ENCODE measurements around the gene HLA-DPB1.

HLA-DPB1 gene

DNA sequence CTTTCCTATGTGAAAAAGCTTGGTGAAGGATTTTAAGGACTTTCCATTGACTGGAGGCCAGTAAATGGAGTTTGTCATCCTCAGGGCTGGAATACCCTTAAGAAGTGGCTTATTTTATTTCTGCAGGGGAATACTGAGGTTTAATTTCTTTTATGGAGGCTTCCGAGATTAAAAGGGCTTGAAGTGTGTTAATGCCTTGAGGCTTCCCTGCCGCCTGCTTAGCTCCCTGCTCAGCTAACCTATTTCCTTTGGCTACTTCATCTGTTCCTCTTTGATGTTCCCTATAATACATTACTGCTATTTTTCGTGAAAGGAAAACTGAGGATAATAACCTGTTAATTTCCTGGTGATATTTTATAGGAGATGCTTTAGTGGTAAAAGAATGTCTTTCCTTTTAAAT, 44.2 kb downstream of the HLA-DPB1 start:
- in situ Hi-C loops (cut with HindIII; ENCODE audit: low pct_ligation_motif_present, low pct_unique_long_range_greater_than_20kb, low sequenced_read_pairs), result no loop called here
- no peak for DNase-seq

DNA sequence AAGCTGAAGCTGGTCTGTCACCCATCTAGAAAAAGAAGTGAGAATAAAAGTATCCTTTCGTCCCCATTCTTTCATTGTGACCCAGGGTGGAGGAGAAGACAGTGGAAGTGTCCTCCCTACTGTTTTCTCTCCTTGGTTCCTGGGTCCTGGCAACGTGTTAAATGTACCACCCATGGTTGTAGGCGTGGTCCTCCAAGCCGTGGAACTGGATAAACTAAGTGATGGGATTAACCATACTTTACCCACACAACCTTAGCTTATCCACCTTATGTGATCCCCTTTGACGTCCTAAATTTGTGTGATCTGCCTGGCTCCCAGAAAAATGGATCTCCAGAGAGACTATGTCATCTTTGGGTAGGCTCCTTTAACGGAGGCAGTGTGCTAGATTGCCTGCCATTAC, 47.4 kb downstream of the HLA-DPB1 start:
- in situ Hi-C loops (cut with HindIII; ENCODE audit: low pct_ligation_motif_present, low pct_unique_long_range_greater_than_20kb, low sequenced_read_pairs), result no loop called here
- DNase-seq, result no peak

DNA sequence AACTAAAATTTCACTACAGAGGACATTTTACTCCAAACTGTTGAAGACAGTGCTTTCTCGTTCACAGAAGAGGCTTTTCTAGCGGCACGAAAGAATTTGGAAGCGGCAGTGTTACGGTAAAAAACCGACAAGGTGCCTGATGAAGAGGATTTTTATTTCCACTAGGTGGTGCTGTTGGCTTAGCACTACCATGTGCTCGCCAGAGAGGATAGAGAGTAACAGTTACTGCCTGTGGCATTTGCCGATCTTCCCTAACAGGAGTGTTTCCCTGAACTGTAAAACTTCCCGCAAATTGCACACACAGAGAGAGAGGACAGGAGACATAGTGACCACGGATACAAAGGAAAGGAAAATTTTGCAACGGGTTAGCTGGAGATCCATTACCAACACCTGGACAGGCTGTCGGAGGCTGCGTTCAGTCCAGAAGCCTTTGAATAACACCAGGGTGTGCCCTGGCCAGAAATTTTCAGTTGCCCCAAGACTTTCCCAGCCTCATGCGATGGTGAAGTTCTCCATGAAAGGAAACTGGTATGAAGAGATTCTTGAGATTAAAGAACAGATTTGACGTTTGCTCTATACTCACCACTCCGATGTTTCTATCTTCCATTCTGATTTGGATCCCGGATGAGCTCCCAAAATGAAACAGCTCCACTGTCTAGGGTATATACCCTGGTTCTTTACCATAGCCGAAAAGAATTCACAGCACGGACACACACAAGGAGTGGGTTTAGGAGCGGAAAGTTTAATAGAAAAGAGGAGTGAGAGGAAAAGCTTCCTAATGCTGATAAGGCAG, 48.1 kb downstream of the HLA-DPB1 start:
- DNase-seq, result peak; percentile 50
- in situ Hi-C loops (cut with HindIII; ENCODE audit: low pct_ligation_motif_present, low pct_unique_long_range_greater_than_20kb, low sequenced_read_pairs), result no loop called here

DNA sequence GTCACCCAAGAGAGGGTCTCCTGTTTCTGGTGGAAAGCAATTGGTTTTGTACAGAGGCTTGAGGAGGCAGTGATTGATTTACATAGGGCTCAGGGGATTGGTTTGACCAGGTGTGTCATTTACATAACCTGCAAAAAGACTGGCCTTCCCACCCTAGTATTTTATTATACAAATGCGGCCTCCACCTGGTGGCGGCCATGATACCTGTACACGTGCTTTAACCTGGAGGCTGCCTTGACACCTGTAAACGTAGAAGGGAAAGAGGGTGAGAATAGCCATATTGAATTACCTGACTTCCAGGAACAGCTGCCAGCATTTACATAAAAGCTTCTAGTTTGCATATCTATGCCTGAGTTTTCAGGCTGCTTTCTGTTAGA, 48.7 kb downstream of the HLA-DPB1 start:
- no peak for DNase-seq
- in situ Hi-C loops (cut with HindIII; ENCODE audit: low pct_ligation_motif_present, low pct_unique_long_range_greater_than_20kb, low sequenced_read_pairs), result no loop called here

DNA sequence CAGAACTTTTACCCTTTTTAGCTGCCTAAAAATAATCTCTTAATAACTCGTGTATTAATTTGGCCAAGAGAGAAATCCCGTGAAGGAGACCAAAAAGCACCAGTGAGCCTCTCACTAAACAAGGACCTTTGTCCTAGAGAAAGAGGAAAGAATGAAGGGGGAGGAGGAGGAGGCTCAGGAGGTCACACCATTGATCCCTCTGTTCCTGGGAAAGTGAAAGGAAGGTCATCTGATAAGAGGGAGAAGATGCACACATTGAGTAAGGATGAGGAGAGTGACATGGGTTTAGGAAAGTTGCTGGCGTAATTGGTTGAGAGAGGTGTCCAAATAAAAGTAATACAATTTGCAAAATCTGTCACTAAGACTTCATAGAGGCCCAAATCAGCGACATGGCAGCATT, 49.2 kb downstream of the HLA-DPB1 start:
- in situ Hi-C loops (cut with HindIII; ENCODE audit: low pct_ligation_motif_present, low pct_unique_long_range_greater_than_20kb, low sequenced_read_pairs), result no loop called here
- DNase-seq, result no peak

DNA sequence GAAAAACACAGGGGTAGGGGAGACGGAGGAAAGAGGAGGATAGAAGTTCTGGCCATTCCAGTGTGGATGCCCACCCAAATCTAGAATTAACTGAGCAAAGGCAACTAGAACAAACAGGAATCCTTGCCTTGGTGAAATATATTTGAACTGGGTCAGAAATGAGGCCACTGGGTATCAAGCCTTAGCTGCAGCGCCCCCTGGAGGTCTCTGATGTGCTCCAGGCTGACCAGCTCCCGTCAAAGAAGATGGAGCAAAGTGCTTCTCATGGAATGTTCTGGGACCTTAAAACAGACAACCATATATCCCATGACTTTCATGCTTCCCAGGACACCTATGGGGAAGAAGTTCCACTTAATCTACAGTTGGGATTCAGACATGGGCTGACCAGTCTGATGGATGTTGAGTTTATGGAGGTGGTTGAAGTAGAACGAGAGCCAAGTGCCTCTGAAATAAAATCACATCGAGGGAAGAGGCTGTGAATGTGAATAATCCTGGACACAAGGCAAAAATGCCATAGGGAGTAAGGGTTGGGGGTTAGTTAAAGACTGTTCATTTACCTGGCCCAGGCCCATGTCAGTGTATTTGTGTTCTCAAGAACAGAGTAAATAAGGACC, 50.4 kb downstream of the HLA-DPB1 start:
- in situ Hi-C loops (cut with HindIII; ENCODE audit: low pct_ligation_motif_present, low pct_unique_long_range_greater_than_20kb, low sequenced_read_pairs), result no loop called here

DNA sequence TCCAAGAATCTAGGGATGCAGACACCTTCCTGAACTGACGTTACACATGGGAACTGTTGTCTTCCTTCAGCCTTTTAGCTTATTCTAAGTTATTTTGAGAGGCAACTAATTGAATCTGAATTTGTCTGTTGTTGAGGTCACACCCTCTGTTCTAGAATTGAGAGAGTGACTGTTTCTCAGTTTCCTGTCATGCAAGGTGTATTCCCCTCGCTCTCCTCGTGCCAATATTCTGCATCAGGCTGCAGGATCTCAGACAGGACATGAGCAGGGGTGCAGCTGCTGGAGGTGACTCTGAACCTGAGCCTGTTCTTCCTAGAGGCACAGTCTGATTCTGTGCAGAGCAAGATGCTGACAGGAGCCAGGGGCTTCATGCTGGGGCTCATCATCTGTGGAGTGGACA, 52.5 kb downstream of the HLA-DPB1 start:
- DNase-seq, result no peak
- in situ Hi-C loops (cut with HindIII; ENCODE audit: low pct_ligation_motif_present, low pct_unique_long_range_greater_than_20kb, low sequenced_read_pairs), result no loop called here

More for the DNA sequence above, 50.4 kb downstream of the HLA-DPB1 start:
- DNase-seq, result peak; percentile 40

DNA sequence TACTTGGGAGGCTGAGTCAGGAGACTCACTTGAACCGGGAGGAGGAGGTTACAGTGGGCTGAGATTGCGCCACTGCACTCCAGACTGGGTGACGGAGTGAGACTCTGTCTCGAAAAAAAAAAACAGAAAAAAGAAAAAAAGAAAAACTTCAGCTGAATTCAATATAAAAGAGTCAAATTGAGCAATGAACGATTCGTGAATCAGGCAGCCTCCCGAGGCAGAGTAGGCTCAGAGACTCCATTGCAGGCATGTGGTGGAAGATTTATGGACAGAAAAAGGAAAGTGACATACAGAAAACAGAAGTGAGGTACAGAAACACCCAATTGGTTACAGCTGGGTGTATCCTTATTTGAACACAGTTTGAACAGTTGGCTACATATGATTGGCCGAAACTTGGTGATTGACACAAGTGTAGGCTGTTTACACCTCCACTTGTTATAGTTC, 56.3 kb downstream of the HLA-DPB1 start:
- in situ Hi-C loops (cut with HindIII; ENCODE audit: low pct_ligation_motif_present, low pct_unique_long_range_greater_than_20kb, low sequenced_read_pairs), result no loop called here
- DNase-seq, result no peak

DNA sequence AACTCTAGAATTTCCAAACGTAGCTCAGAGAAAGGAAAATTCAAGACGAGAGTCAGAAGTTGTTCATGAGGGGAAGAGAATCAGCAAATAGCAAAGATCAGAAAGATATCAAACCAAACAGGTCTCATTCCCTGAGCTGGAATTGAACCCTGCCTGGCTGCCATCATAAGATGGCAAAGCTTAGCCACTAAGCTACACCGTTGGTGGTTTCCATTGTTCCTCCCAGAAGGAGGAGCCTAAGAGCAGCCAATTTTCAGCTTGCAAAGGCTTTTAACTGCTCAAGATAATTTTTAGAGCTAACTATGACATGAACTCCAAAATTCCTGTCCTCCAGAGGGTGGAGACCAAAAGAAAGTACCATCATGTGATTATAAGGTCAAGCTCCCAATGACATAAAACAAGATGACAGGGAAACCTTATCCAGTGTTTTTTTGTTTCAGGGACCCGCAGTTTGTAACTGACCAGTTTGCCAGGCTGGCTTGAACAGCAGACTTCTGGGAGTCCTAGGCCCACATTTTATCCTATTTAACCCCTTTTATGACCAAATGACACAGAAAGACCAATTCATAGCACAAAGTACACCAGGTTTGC, 60.6 kb downstream of the HLA-DPB1 start:
- in situ Hi-C loops (cut with HindIII; ENCODE audit: low pct_ligation_motif_present, low pct_unique_long_range_greater_than_20kb, low sequenced_read_pairs), result no loop called here

More for the DNA sequence above, 60.6 kb downstream of the HLA-DPB1 start:
- no peak for DNase-seq

Data from ACHN (cell line).